WTC11 (cell line): ENCODE measurements around the gene IPO13.

Experiments used
- CBFB ChIP-seq: sonication (generic); formaldehyde crosslinking; IDR thresholded peaks from 2 replicates; pipeline ENCODE4 v1.8.1; 2022; ENCODE audit warnings: mild to moderate bottlenecking, low read depth, missing genetic modification reagents
- CTCF ChIP-seq: fragments of 200-600 bp; IDR thresholded peaks from 2 replicates; pipeline ENCODE4 v1.8.0; 2022; ENCODE audit warnings: antibody characterized with exemption
- E2F4 ChIP-seq: sonication (generic); formaldehyde crosslinking; IDR thresholded peaks from 2 replicates; pipeline ENCODE4 v1.8.1; 2022; ENCODE audit warnings: low read depth, mild to moderate bottlenecking, moderate library complexity, missing genetic modification reagents, borderline replicate concordance
- ETV6 ChIP-seq: sonication (generic); formaldehyde crosslinking; IDR thresholded peaks from 2 replicates; pipeline ENCODE4 v1.8.1; 2022; ENCODE audit warnings: mild to moderate bottlenecking, missing genetic modification reagents
- NR2C2 ChIP-seq: sonication (generic); formaldehyde crosslinking; IDR thresholded peaks from 2 replicates; pipeline ENCODE4 v1.8.0; 2022; ENCODE audit warnings: mild to moderate bottlenecking, missing genetic modification reagents

DNA sequence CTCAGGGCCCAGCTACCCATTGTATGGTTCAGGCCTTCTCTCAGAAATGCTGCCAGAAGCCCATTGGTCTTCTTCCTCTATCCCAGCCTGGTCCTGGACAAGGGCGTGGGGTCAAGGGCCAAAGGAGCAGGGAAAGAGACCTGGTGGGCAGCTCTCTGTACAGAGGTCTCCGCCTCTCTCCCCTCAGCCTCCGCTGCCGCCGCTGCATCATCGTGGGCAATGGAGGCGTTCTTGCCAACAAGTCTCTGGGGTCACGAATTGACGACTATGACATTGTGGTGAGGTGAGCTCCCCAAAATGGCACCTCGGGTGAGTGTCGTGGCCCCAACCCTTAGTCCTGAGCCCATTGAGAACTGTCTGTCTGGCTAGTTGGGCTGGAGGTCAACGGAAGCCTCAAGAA, 47.8 kb upstream of the IPO13 start:
- TF ChIP-seq ETV6 (CRISPR knock-in tag) (no peak), NR2C2 (CRISPR knock-in tag) (no peak), CTCF (no peak), E2F4 (no peak), CBFB (CRISPR knock-in tag) (no peak)
